Erythroblast (primary cell): ENCODE results near the gene VSIG8.

Experiments used
- GATA1 ChIP-seq: IDR thresholded peaks from 2 replicates; pipeline ENCODE4 v1.6.1; 2011; ENCODE audit warnings: low read depth, mild to moderate bottlenecking, control low read depth, low read length, moderate library complexity
- POLR2A ChIP-seq: IDR thresholded peaks from 2 replicates; pipeline ENCODE4 v1.6.1; 2011; ENCODE audit warnings: mild to moderate bottlenecking, low read length

DNA sequence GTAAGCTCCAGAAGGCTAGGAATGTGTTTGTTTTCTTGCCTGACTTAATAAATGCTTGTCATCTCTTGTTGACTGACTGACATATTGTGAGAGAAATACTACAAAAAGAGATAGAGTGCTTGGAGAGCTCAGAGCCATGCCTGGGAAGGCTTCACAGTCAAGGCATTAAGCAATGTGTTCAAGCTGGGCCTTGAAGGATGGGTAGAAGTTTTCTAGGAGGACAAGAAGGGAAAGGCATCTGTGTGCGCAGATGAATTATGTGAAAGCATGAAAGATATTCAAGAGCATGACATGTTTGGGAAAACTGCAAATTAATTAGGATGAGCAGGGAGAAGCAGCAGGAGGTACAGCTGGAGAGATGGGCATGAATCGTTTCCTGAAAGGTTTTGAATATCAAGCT lies 30.1 kb downstream of the VSIG8 start:
- no peak for TF ChIP-seq POLR2A
- no peak for TF ChIP-seq GATA1
